HepG2 (cell line): ENCODE data around the gene HLF. TPM values are rescaled to one million over a fixed set of nuclear protein-coding genes. Genes with fewer than 3 reads are reported as not detected.

Experiments used
- BHLHE40 ChIP-seq: IDR thresholded peaks from 2 replicates; pipeline ENCODE4 v1.6.1; 2011; ENCODE audit warnings: low read length, improper control_type of control experiment
- HNF1B ChIP-seq: sonication (generic); formaldehyde crosslinking; IDR thresholded peaks from 2 replicates; pipeline ENCODE4 v1.5.1; 2020; ENCODE audit warnings: mild to moderate bottlenecking, moderate library complexity, missing genetic modification reagents
- ISL2 ChIP-seq: sonication (generic); formaldehyde crosslinking; IDR thresholded peaks from 2 replicates; pipeline ENCODE4 v1.5.0; 2020; ENCODE audit warnings: missing genetic modification reagents
- NPAS2 ChIP-seq: sonication (generic); formaldehyde crosslinking; IDR thresholded peaks from 2 replicates; pipeline ENCODE4 v1.8.0; 2022; ENCODE audit warnings: mild to moderate bottlenecking, missing genetic modification reagents, borderline replicate concordance
- SSRP1 ChIP-seq: IDR thresholded peaks from 2 replicates; pipeline ENCODE4 v1.6.1; 2016; ENCODE audit warnings: control low read depth
- TBP ChIP-seq: sonication (generic); formaldehyde crosslinking; IDR thresholded peaks from 2 replicates; pipeline ENCODE4 v1.5.0; 2020; ENCODE audit warnings: missing genetic modification reagents
- ZFP36L2 ChIP-seq: sonication (generic); formaldehyde crosslinking; IDR thresholded peaks from 2 replicates; pipeline ENCODE4 v1.4.0; 2020; ENCODE audit warnings: missing genetic modification reagents
- ZMYM4 ChIP-seq: sonication (generic); formaldehyde crosslinking; IDR thresholded peaks from 2 replicates; pipeline ENCODE4 v1.8.1; 2023; ENCODE audit warnings: mild to moderate bottlenecking, missing genetic modification reagents
- ZNF318 ChIP-seq: sonication (generic); formaldehyde crosslinking; IDR thresholded peaks from 2 replicates; pipeline ENCODE4 v1.4.0; 2020; ENCODE audit warnings: mild to moderate bottlenecking, missing genetic modification reagents
- polyA plus RNA-seq, 8 experiments: library from polyadenylated mRNA; depleted of rRNA in 3 of 8; stranded (reverse) in 7 of 8; unstranded in 1 of 8; fragments of >200 nt; fragmentation: Illumina TruSeq in 4 of 8; extraction: Trizol in 4 of 8; gene quantifications; 2 replicates each; pipeline versions ENCODE4 v1.2.1 to v1.2.3, GENCODE V29; 2011 to 2016; ENCODE audit warnings: low read depth in 4 of 8, missing spikeins in 1 of 8, mixed read lengths in 1 of 8; ENCODE audit not compliant: insufficient read depth in 1 of 8
- total RNA-seq, 5 experiments: library from RNA; depleted of rRNA; stranded (reverse); fragments of >200 nt; fragmentation: Illumina TruSeq; extraction: Trizol; gene quantifications; 2 replicates each; pipeline ENCODE4 v1.2.3, GENCODE V29; 2016; ENCODE audit warnings: low read depth in 1 of 5

Gene HLF
- total and polyA plus RNA-seq, 2 of the 13 experiments (the other 11 are each of a cell fraction or from before 2014, with no cell fraction given): 202 to 346 TPM

DNA sequence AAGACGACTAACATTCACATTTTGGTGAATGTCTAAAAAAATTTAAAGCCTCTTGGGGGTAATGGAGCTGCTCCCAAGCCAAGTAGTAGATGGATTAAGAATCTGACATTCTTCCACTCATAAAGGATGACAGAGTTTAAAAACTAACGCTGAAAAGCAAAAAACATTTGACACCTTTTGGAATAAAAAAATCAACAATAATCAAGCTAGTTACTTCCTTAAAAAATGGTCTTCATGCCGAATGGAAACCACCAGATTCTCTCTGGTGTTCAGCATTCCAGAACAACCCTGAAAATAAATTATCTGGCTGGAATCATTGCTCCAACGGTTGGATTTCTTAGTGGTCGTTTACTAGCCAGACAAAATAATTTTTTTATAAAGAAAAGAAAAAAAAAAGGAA lies 18.0 kb downstream of the HLF start (continued):
- TF ChIP-seq ZFP36L2 (no peak), SSRP1 (CRISPR knock-in tag) (no peak), NPAS2 (CRISPR knock-in tag) (no peak), ISL2 (CRISPR knock-in tag) (peak; percentile 9; the same call in 1 of the 2 replicates), BHLHE40 (no peak), HNF1B (no peak), ZNF318 (no peak), ZMYM4 (CRISPR knock-in tag) (no peak), TBP (no peak)
